H9 (cell line): ENCODE data around the gene EGR4. TPM values are rescaled to one million over a fixed set of nuclear protein-coding genes. Genes with fewer than 3 reads are reported as not detected.

Source experiments
- DNase-seq: peaks from one replicate; pipeline ENCODE4 v3.0.0-alpha.2; 2017
- H2AFZ ChIP-seq: one replicate; pipeline ENCODE4 v1.6.1; 2013; ENCODE audit warnings: mild to moderate bottlenecking, low read length, control low read depth, moderate library complexity
- H2AK5ac ChIP-seq: 2 replicates; pipeline ENCODE4 v1.6.1; 2013; ENCODE audit warnings: low read length, control low read depth, mixed read lengths; ENCODE audit not compliant: insufficient read length
- H2BK120ac ChIP-seq: one replicate; pipeline ENCODE4 v1.6.1; 2013; ENCODE audit warnings: low read depth, mild to moderate bottlenecking, low read length, control low read depth, inconsistent platforms; ENCODE audit not compliant: poor library complexity, severe bottlenecking
- H2BK12ac ChIP-seq: 2 replicates; pipeline ENCODE4 v1.6.1; 2013; ENCODE audit warnings: low read length, control low read depth, mixed read lengths, low read depth; ENCODE audit not compliant: insufficient read length
- H2BK15ac ChIP-seq: 2 replicates; pipeline ENCODE4 v1.6.1; 2013; ENCODE audit warnings: low read depth, low read length, control low read depth
- H2BK20ac ChIP-seq: one replicate; pipeline ENCODE4 v1.6.1; 2013; ENCODE audit warnings: low read depth, mild to moderate bottlenecking, low read length, control low read depth, inconsistent platforms; ENCODE audit not compliant: poor library complexity, severe bottlenecking
- H2BK5ac ChIP-seq: 2 replicates; pipeline ENCODE4 v1.6.1; 2013; ENCODE audit warnings: low read length, control low read depth, mixed read lengths; ENCODE audit not compliant: insufficient read length
- H3K14ac ChIP-seq: 2 replicates; pipeline ENCODE4 v1.6.1; 2013; ENCODE audit warnings: low read length, control low read depth; ENCODE audit not compliant: insufficient read depth
- H3K18ac ChIP-seq: 2 replicates; pipeline ENCODE4 v1.6.1; 2013; ENCODE audit warnings: low read depth, mild to moderate bottlenecking, mixed read lengths, low read length, control low read depth; ENCODE audit not compliant: insufficient read length
- H3K23ac ChIP-seq: 2 replicates; pipeline ENCODE4 v1.6.1; 2013; ENCODE audit warnings: low read length, control low read depth, mixed read lengths, low read depth; ENCODE audit not compliant: insufficient read length
- H3K23me2 ChIP-seq: 2 replicates; pipeline ENCODE4 v1.6.1; 2013; ENCODE audit warnings: low read depth, mild to moderate bottlenecking, mixed read lengths, low read length, control low read depth; ENCODE audit not compliant: insufficient read length, poor library complexity, severe bottlenecking
- H3K27ac ChIP-seq: 2 replicates; pipeline ENCODE4 v1.5.1; 2013; ENCODE audit warnings: low read length, control low read depth, mixed read lengths, low read depth; ENCODE audit not compliant: insufficient read length
- H3K27me3 ChIP-seq: 2 replicates; pipeline ENCODE4 v1.6.1; 2013; ENCODE audit warnings: low read length, control low read depth, inconsistent platforms; ENCODE audit not compliant: insufficient read depth
- H3K4ac ChIP-seq: 2 replicates; pipeline ENCODE4 v1.6.1; 2013; ENCODE audit warnings: low read depth, mild to moderate bottlenecking, control low read depth, inconsistent platforms, low read length, moderate library complexity
- H3K4me1 ChIP-seq: 2 replicates; pipeline ENCODE4 v1.6.1; 2013; ENCODE audit warnings: low read length, control low read depth, inconsistent platforms; ENCODE audit not compliant: insufficient read depth
- H3K4me2 ChIP-seq: 2 replicates; pipeline ENCODE4 v1.6.1; 2013; ENCODE audit warnings: low read length, control low read depth, mixed read lengths; ENCODE audit not compliant: insufficient read length, insufficient read depth
- H3K56ac ChIP-seq: 2 replicates; pipeline ENCODE4 v1.6.1; 2013; ENCODE audit warnings: low read depth, mild to moderate bottlenecking, mixed read lengths, low read length, control low read depth; ENCODE audit not compliant: insufficient read length
- H3K79me1 ChIP-seq: 2 replicates; pipeline ENCODE4 v1.6.1; 2013; ENCODE audit warnings: low read depth, mild to moderate bottlenecking, moderate library complexity, low read length, control low read depth, inconsistent platforms; ENCODE audit not compliant: insufficient read depth, poor library complexity, severe bottlenecking
- H3K79me2 ChIP-seq: 2 replicates; pipeline ENCODE4 v1.6.1; 2013; ENCODE audit warnings: low read length, control low read depth, inconsistent platforms; ENCODE audit not compliant: insufficient read depth
- H3K9ac ChIP-seq: 2 replicates; pipeline ENCODE4 v1.6.1; 2013; ENCODE audit warnings: low read length, control low read depth, mixed read lengths; ENCODE audit not compliant: insufficient read length; ENCODE audit errors: extremely low read depth
- H3K9me3 ChIP-seq: one replicate; pipeline ENCODE4 v1.6.1; 2013; ENCODE audit warnings: low read depth, low read length, inconsistent platforms; ENCODE audit not compliant: control insufficient read depth
- H3T11ph ChIP-seq: one replicate; pipeline ENCODE4 v1.6.1; 2013; ENCODE audit warnings: mild to moderate bottlenecking, low read length, control low read depth, inconsistent platforms
- H4K20me1 ChIP-seq: one replicate; pipeline ENCODE4 v1.6.1; 2013; ENCODE audit not compliant: control insufficient read depth, insufficient read length, insufficient read depth
- H4K5ac ChIP-seq: 2 replicates; pipeline ENCODE4 v1.6.1; 2013; ENCODE audit warnings: low read depth, mild to moderate bottlenecking, mixed read lengths, low read length, control low read depth; ENCODE audit not compliant: insufficient read length
- H4K8ac ChIP-seq: replicated peaks from 2 replicates; pipeline ENCODE4 v1.6.1; 2013; ENCODE audit warnings: low read length, control low read depth, mixed read lengths, low read depth; ENCODE audit not compliant: insufficient read length
- H4K91ac ChIP-seq: 2 replicates; pipeline ENCODE4 v1.6.1; 2013; ENCODE audit warnings: low read depth, mild to moderate bottlenecking, moderate library complexity, mixed read lengths, low read length, control low read depth; ENCODE audit not compliant: insufficient read length
- H3K27ac Mint-ChIP-seq, 3 experiments: 2 replicates in 2 of 3; 3 replicates in 1 of 3; pipeline ENCODE4 v1.8.0; 2020 to 2021; ENCODE audit warnings: mixed read lengths in 3 of 3, mild to moderate bottlenecking in 1 of 3, moderate library complexity in 1 of 3
- H3K27me3 Mint-ChIP-seq: 2 replicates; pipeline ENCODE4 v1.8.0; 2021; ENCODE audit warnings: low read depth, mild to moderate bottlenecking, moderate library complexity, mixed read lengths
- H3K36me3 Mint-ChIP-seq, 3 experiments: 2 replicates in 2 of 3; 3 replicates in 1 of 3; pipeline ENCODE4 v1.8.0; 2020 to 2021; ENCODE audit warnings: low read depth in 3 of 3, mixed read lengths in 3 of 3; ENCODE audit not compliant: insufficient read depth in 1 of 3
- H3K4me1 Mint-ChIP-seq, 2 experiments: 2 replicates each; pipeline ENCODE4 v1.8.0; 2020; ENCODE audit warnings: mixed read lengths in 2 of 2
- H3K4me3 Mint-ChIP-seq, 2 experiments: 2 replicates in 1 of 2; 3 replicates in 1 of 2; pipeline ENCODE4 v1.8.0; 2020 to 2021; ENCODE audit warnings: mild to moderate bottlenecking in 2 of 2, mixed read lengths in 2 of 2, moderate library complexity in 1 of 2
- H3K9me3 Mint-ChIP-seq, 2 experiments: 2 replicates in 1 of 2; 3 replicates in 1 of 2; pipeline ENCODE4 v1.8.0; 2020; ENCODE audit warnings: mild to moderate bottlenecking in 2 of 2, mixed read lengths in 2 of 2, moderate library complexity in 1 of 2
- CTCF ChIP-seq: fragments of 200-600 bp; sonication (generic); conservative IDR thresholded peaks from 3 replicates; pipeline ENCODE4 v1.8.0; 2021; ENCODE audit warnings: antibody characterized with exemption, mild to moderate bottlenecking
- WGBS: extraction: QIAGEN DNeasy Blood & Tissue Kit; methylation state at CpG from one replicate; pipeline ENCODE4 v1.1.7; 2013; ENCODE audit warnings: missing lambda C conversion rate, low lambda C conversion rate, mixed read lengths; ENCODE audit not compliant: insufficient read length; ENCODE audit errors: extremely low coverage; 5-methylcytosine and 5-hydroxymethylcytosine counted together
- total RNA-seq: library from RNA; stranded (reverse); gene quantifications from 2 replicates; pipeline ENCODE4 v1.2.1, GENCODE V29; 2021

Gene EGR4
- total RNA-seq, 1 experiment from 2014 or later = 0.85 TPM

GRCh38 chr2:73269686-73270465, 23.5 kb downstream of the EGR4 start:
- H3K36me3 Mint-ChIP-seq = peaks cover 0 to 9% (median 4%) of the 10 kb centered on the region in 3 experiments; a peak in 5 of 7 replicates
- TF ChIP-seq CTCF = no peak
- Histone ChIP-seq H2BK15ac (no peak overlapping the region), H3K18ac (no peak overlapping the region), H2BK5ac (no peak overlapping the region), H2AK5ac (no peak overlapping the region), H3T11ph (no peak overlapping the region), H3K27me3 (no peaks in the 10 kb centered on the region; the same call in 1 of the 2 replicates), H2BK120ac (no peak overlapping the region), H4K8ac (no peak overlapping the region), H3K56ac (no peak overlapping the region), H3K23me2 (peaks cover 9% of the 10 kb centered on the region), H3K27ac (no peak overlapping the region), H4K91ac (no peak overlapping the region), H3K4me2 (peak overlapping the region; percentile 42), H2BK12ac (no peak overlapping the region), H4K20me1 (no peaks in the 10 kb centered on the region), H3K79me2 (no peaks in the 10 kb centered on the region), H2AFZ (no peak overlapping the region), H2BK20ac (no peak overlapping the region), H3K23ac (no peak overlapping the region), H3K4me1 (peaks cover 5% of the 10 kb centered on the region; the same call in 1 of the 2 replicates), H3K4ac (no peak overlapping the region), H3K9ac (peak overlapping the region; percentile 17), H3K79me1 (no peaks in the 10 kb centered on the region), H3K14ac (no peak overlapping the region), H3K9me3 (no peaks in the 10 kb centered on the region), H4K5ac (no peak overlapping the region)
- DNase-seq = no peak
- no peak overlapping the region for H3K27ac Mint-ChIP-seq
- no CpG with 5 or more reads among the region's 22 CpGs for WGBS
- peaks cover 45% of the 10 kb centered on the region for H3K27me3 Mint-ChIP-seq
- H3K9me3 Mint-ChIP-seq = no peaks in the 10 kb centered on the region
- peaks cover 9 to 24% of the 10 kb centered on the region in 2 experiments for H3K4me1 Mint-ChIP-seq
- peak overlapping the region; percentile 58 to 72 for H3K4me3 Mint-ChIP-seq
